Activated CD4-positive, CD25-positive, alpha-beta regulatory T cell treated with anti-CD3 and anti-CD28 coated beads, Interleukin-2, amount 50 U/mL, for 72 hours (primary cell): ENCODE results near the gene MAD2L2.

Experiments used
- DNase-seq: peaks from one replicate; pipeline ENCODE4 v3.0.0; 2021

Gene MAD2L2

GRCh38 chr1:11704691-11705475 lies 23.9 kb upstream of the MAD2L2 start:
- DNase-seq: no peak

- no peak for DNase-seq
Measured at GRCh38 chr1:11704194-11704529, 23.2 kb upstream of the MAD2L2 start.

- DNase-seq: no peak
Measured at GRCh38 chr1:11703357-11704193, 22.6 kb upstream of the MAD2L2 start.

GRCh38 chr1:11701981-11702803 lies 21.2 kb upstream of the MAD2L2 start:
- no peak for DNase-seq

GRCh38 chr1:11701551-11701961 lies 20.6 kb upstream of the MAD2L2 start:
- no peak for DNase-seq

- no peak for DNase-seq
Measured at GRCh38 chr1:11700601-11701467, 19.9 kb upstream of the MAD2L2 start.

- DNase-seq: no peak
Measured at GRCh38 chr1:11697893-11698210, 16.9 kb upstream of the MAD2L2 start.

- DNase-seq: no peak
Measured at GRCh38 chr1:11697188-11697892, 16.4 kb upstream of the MAD2L2 start.

GRCh38 chr1:11695861-11696260 lies 14.9 kb upstream of the MAD2L2 start:
- DNase-seq: no peak

- no peak for DNase-seq
Measured at GRCh38 chr1:11693917-11694316, 13.0 kb upstream of the MAD2L2 start.

- DNase-seq: peak; percentile 51
Measured at GRCh38 chr1:11693024-11693590, 12.2 kb upstream of the MAD2L2 start.

- DNase-seq: no peak
Measured at GRCh38 chr1:11691928-11692711, 11.2 kb upstream of the MAD2L2 start.

- DNase-seq: no peak
Measured at GRCh38 chr1:11691302-11691914, 10.5 kb upstream of the MAD2L2 start, which contains the start of gene DRAXIN. DRAXIN (plus strand) TSS chr1:11691710; CDS start chr1:11706259, 14,549 bp downstream.

GRCh38 chr1:11690397-11691301 lies 9.7 kb upstream of the MAD2L2 start:
- no peak for DNase-seq

- no peak for DNase-seq
Measured at GRCh38 chr1:11688506-11688905, 7.6 kb upstream of the MAD2L2 start.

GRCh38 chr1:11685210-11685752 lies 4.3 kb upstream of the MAD2L2 start:
- no peak for DNase-seq

GRCh38 chr1:11684070-11684469 lies 3.1 kb upstream of the MAD2L2 start:
- DNase-seq: no peak

GRCh38 chr1:11682799-11683198 lies 1.9 kb upstream of the MAD2L2 start:
- no peak for DNase-seq
